ENCODE data around the gene HSPA9. TPM values are rescaled to one million over a fixed set of nuclear protein-coding genes. Genes with fewer than 3 reads are reported as not detected.
A peak's percentile ranks its signal among the peaks of the same experiment; 100 is the strongest.

The HSPA9 gene
- polyA plus RNA-seq, 3 donors: 280 to 340 (median 331) TPM

DNA sequence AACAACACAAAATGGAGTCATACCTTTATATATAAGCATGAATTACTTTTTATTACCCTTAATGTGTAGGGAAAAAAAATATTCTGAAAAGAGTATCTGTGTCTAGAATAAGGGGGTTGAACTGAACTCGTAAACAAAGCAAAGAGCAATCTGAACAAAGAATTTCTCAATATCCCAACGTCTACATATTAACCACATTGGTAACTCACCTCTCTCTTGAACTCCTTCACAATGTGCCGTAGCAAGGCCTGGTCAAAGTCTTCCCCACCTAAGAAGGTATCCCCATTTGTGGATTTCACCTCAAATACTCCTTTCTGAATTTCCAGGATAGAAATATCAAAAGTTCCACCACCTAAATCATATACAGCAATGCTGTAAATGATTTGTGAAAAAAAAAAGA lies 8.4 kb downstream of the HSPA9 start:
- no peak for DNase-seq

DNA sequence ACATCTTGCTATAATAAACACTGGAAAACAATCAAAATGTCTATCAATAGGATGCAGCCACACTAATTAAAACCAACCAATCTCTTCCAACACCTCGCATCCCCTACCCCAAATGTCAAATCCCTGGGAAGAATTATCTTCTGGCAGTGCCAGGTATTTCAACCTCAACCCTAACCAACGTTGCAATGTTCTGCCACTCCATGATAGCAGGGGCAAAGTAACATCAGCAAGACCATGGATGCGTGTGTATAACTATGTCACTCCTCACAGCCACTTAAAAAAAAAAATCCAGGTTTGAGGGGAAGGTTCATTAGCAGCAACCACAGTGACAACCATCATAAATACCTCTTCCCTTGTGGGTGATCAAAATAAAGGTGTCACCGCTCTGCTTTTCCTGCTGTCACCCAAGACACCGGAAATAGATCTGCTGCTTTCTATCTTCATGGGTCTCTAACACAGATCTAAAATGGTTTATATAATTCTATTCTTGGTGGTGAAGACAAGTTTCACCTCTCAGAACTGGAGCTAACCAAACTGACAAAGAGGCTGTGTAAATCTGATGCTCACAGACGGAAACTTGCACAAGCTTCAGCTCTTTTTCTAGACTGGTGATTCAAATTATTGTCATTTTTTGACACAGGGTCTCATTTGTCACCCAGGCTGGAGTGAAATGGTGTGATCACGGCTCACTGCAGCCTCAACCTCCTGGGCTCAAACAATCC lies 9.9 kb downstream of the HSPA9 start:
- DNase-seq: no peak

DNA sequence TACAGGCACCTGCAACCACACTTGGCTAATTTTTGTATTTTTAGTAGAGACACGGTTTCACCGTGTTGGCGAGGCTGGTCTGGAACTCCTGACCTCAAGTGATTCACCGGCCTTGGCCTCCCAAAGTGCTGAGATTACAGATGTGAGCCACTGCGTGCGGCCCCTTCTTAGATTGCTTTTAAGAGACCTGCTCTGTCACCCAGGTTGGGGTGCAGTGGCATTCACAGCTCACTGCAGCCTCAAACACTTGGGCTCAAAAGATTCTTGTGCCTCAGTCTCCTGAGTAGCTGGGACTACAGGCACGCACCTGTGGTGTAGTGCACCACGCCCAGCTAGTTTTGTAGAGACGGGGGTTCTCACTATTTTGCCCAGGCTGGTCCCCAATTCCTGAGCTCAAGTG lies 11.0 kb downstream of the HSPA9 start:
- no peak for DNase-seq

DNA sequence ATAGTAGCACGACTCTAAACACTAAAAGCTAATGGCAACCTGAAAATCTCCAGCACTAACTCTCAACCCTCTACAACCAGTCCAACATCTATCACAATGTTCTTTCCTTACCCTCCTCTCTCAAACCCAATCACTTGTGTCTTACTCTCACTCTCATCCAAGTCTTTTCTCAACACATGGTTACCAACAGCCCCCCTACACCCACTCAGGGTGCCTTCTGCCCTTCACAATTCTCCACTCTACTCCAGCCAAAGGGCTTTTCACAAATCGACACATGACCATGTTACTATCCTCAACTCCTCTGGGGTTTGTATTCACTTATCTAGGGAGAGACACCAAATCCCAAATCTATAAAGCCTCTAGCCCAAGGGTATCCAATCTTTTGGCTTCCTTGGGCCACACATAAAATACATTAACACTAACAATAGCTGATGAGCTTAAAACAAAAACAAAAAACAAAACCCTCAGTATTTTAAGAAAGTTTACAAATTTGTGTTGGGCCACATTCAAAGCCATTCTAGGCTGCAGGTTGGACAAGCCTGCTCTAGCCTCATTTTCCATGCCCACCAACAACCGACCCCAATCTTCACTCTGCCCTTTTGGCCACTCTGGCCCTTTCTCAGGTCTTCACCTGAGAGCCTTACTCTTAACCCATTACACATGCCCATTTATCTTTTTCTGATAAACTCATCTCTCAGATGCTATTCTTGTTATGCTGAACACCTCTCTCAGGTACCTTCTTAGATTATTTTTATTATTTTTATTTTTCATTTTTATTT lies 11.7 kb downstream of the HSPA9 start:
- no peak for DNase-seq

DNA sequence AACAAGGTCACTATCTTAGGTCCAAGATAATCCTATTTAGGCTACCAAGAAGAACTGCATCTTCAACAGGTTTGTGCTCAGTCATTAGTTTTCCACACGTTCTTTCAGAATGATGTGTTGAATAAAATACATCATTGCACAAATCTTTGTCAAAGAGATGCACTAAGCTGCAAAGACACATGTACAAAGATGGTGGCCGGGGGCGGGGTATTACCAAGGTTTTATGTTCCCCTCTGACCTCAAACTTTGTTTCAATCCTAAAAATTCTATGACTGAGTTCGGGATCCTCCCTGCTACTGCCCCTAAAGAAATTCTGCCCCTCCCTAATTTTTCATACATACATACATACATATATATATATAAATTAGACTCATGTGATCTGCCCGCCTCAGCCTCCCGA lies 14.2 kb downstream of the HSPA9 start:
- no peak for DNase-seq

DNA sequence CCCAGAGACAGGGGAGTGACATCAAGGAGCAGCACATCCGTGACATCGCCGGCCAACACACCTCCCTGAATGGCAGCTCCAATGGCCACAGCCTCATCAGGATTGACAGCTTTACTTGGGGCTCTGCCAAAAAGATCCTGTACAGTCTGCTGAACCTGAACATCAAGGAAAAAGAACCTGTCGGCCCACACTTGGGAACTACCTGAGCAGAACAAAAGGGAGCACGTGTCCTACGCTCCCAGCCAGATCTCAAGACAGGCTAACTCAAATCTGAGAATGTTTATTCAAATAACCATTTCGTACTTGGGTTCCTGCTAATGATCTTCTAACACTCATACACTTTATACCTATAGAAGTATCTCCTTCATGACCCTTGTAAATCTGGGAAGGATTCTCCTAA lies 15.3 kb downstream of the HSPA9 start:
- no peak for DNase-seq

DNA sequence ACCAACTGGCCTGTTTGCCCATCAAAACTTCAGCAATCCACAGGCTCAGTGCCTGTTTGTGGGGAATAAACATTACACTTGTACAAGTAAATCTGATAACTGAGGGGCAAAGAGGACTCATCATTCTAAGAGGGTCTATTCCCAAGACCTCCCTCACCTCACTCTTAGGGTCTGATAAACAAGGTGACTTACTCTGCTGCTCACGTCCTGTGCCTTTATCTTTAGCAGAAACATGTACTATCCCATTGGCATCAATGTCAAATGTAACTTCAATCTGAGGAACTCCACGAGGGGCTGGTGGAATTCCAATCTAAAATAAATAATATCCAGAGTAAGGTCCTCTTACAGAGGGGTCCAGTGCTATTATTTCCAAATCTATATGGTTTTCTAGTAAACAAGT lies 17.5 kb downstream of the HSPA9 start:
- DNase-seq: no peak

DNA sequence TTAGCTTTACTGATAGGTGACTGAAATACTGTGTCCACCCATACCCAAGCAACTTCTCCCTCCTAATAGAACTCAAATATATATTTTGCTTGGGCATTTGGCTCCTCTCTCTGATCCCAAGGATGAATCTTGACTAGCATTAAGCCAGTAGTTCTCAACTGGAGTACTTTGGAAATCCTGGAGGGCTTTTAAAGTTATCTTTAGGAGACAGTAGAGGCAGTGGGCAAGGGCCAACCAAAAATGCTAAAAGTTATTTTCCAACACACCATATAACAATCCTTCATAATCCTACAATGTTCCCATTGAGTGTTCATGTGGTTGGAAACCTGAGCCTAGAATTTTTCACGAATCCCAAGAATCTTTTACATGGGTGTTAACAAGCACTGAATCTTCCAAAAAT lies 21.1 kb downstream of the HSPA9 start:
- no peak for DNase-seq

DNA sequence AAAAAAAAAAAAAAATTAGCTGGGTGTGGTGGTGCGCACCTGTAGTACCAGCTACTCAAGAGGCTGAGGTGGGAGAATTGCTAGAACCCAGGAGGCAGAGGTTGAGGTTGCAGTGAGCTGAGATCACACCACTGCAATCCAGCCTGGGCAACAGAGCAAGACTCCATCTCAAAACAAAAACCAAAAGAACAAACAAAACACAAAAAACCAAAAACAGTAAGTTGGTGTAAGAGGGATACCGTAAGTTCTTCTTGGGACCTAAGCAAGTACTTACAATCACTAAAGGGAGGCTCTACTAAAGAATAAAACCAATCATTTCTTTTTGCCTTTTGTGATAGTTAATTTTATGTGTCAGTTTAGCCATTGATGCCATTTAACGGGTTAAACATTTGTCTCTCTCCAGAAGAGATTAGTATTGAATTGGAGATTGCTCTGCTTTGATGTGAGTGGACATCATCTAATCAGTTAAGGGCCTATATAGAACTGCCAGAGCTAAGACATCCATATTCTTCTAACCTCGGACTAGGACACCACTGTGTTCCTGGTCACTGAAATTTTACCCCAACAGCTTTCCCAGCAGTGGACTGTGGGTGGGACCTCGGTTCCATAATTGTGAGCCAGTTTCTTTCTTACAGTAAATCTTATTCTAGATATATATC lies 21.6 kb downstream of the HSPA9 start:
- no peak for DNase-seq

DNA sequence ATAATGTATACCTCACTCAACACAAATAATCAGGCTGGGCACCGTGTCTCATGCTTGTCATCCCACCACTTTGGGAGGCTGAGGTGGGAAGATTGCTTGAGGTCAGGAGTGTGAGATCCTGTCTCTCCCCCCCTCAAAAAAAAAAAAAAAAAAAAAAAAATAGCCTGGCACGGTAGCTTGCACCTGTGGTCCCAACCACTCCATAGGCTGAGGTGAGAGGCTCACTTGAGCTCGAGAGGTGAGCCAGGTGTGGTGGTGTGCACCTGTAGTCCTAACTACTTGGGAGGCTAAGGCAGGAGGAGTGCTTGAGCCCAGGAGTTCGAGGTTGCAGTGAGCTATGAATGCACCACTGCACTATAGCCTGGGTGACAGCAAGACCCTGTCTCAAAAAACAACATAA lies 22.5 kb downstream of the HSPA9 start:
- DNase-seq: no peak

DNA sequence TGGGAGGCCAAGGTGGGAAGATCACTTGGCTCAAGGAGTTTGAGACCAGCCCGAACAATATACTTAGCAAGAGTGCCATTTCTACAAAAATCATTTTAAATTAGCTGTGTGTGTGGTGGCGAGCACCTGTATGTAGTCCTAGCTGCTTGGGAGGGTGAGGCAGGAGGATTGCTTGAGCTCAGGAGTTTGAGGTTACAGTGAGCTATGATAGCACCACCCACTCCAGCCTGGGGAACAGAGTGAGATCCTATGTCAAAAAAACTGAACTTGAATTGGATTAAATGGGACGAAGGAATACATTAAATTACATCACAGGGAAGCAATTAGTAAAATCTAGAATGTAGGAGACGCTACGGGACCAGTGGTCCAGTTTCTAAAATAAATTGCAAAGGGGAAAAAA lies 25.8 kb downstream of the HSPA9 start:
- no peak for DNase-seq

DNA sequence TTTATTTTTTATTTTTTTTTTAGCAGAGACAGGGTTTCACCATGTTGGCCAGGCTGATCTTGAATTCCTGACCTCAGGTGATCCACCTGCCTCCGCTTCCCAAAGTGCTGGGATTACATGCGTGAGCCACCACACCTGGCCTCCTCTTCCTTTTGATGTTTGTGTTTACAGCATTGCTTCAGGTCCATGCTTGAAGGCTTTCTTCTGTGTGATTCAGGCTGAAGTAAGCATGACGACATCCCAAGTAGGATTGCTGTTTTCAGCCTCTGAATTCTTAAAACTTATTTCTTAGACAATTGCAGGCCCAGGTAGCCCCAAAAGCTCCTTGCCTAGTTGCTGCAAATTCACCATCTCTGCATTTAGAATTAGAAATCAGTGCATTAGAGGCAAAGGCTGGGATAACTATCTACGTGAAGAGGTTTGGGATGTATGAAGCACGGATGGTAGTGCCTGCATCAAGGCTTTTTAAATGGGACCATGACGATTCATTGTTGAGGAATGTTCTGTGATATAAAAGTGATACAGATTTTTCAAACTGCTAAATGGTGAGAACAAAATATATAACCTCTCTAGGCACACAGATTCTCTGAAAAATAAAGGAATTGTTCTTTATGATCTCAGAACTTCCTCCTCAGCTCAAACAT lies 29.2 kb downstream of the HSPA9 start:
- no peak for DNase-seq

DNA sequence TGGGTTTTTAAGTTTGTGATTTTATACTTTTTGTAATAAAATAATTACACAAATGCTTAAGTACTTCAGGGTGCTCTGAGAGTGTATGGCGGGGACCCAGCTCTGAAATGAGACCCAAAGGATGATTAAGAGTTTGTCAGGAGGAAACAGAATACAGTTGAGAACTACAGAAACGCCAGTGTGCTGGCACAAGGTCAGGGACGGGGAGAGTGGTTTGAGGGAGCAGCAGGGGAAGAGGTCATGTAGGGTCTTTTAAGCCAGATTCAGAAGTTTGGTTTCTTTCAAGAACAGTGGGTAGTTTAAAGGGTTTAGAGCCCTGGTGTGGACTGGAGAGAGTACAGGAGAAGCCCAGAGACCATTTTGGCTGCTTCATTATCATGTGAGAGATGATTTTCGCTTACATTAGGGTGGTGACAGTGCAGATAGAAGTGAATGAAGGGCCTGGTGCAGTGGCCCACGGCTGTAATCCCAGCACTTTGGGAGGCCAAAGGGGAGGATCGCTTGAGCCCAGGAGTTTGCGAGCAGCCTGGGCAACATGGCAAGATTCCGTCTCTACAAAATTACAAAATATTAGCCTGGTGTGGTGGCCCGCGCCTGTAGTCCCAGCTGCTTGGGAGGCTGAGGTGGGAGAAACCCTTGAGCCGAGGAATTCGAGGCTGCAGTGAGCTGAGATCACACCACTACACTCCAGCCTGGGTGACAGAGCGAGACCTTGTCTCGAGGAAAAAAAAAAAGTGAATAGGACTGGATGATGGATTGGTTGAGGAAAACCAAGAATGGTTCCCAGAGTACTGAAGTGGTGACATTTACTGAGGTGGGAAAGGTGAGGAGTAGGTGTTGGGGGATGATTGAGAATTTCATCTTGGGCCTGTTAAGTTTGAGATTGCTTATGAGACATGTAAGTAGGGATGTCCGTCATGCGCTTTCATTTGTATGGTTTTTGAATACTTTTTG lies 30.7 kb downstream of the HSPA9 start:
- peak; percentile 4 for DNase-seq

DNA sequence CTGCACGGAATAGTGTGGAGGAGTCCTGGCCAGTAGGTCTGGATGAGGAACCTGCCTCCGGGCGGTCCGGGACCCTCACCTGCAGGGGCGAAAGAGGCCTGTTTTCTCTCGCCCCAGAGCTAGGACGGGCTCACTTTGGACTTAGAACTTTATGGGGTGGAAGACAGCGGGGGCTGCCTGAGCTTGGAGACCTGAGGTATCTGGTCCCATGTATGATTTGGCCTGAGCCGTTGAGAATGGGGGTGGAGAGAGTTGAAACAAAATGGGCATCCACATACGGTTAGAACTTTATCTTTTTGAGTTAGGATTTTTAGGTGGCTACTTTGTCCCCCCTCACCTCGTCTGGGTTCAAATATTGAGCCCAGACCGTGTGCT lies 31.5 kb downstream of the HSPA9 start:
- no peak for DNase-seq

DNA sequence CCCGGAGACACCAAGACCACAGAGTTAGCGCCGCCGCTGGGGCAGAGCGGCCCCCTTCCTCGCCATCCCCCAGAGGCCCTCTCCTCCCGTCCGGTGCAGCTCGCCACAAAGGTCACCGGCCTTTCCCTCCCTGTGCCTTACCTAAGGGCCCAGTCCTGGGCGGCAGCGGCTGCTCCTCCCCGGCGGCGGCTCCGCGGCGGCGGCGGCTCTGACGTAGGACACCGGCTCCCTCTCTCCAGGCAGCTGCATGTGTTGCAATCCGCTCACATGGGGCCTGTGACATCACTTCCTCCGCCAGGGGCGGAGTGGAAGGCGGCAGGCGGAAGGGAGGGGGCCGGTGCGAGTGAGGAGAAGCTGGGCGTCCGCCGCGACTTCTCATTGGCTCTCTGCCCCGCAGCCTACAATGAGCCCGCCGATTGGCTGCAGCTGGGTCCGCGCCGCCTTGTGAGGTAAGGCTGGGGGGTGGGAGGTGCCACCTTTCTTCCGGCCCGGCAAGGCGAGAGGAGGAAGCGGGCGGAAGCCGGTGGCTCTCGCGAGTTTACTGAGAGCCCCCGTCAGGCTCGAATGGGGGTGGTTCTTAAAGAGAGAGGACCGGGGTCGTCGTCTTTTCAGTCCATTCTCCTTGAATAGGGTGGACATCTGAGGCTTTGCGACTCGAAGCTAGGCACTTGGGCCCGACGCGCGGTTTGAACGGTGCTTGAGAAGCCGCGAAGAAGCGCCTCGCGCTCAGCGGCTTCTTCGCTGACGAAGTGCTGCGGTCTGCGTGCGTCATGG lies 32.1 kb downstream of the HSPA9 start, which contains the start of gene ETF1:
Gene ETF1, minus strand, starts transcription at position 281 of the 774 bp plus-strand sequence. CDS start 318 bp downstream, outside the sequence.
- DNase-seq: peak; percentile 100

DNA sequence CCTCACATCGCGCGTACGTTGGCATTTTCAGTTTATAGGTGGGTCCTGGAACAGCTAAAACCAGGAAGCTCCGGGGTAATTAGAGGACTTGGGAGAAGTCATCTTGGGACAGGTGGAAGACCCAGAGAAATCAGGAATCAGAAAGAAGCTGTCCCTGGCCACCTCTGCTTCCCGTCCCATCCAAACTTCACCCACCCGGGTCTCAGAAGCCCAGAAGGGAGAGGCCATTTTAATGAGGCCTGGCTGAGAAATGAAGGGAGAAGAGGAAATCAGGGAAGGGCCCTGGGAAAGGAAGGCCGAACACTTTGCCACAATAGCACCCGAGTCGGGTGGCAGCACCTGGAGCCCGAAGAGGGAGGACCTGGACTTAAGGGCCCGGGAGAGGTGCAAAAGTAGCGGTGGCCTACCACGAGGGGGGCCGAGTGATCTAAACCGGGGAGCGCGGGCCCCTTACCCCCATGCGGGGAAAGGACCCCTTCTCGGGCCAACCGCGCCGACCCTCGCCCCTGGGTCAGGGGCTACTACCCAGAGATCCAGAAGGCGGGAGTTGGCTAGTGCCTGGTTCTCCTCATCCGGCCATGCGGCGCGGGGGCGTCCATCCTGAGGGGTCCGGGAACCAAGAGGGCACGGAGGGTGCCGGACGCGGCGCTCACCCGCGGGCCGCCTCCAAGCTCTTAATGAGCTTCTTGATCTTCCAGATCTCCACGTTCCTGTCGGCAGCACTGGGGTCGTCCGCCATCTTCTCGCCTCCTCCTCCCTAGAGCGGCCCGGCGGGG lies 32.8 kb downstream of the HSPA9 start:
- DNase-seq: peak; percentile 10

DNA sequence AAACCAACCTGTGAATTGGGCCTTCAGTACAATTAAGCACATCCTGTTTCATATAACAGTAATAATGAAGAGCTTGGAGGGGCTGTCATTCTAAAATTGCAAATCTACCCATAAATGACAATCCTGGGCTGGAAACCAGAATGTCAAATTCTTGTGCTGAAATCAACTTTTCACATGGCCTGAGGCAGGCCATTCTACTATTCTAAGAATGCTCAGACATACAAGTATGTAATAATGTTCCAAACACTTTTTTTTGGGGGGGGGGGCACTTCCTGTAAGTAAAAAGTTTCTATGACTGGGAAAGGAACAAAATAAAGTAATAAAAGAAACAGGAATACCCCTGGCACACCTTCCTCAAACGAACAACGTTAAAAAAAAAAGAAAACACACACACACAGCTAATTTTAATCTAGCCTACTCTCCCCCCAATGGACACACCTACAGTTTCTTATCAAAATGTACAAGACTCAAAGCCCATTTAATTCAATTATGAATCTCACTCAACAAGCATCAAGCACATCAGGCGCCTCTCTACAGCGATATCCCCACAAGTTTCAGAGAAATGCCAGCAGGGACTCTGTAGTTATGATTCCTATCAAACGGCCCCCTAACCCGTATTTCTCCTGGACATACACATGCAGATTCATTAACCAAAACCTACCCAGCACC lies 33.6 kb downstream of the HSPA9 start:
- DNase-seq: no peak

DNA sequence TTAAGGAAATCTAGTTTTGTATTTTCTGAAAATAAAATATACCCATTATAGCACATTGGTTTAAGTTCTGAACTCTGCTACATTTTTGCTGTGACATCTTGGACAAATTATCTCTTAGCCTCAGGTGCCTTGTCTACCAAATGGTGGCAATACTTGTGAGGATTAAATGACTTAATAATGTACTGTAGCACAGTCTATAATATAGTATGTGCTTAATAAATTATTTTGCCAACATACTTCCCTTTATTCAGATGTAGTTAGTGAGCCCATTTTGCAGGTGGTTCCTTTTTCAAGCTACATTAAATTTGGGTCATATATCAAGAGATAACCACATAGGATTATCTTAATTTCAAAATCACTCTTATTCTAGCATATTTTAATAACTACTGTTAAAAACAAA lies 35.4 kb downstream of the HSPA9 start:
- no peak for DNase-seq

All from renal pelvis (tissue), 4 donors.